Fibroblast of mammary gland (primary cell): ENCODE results near the gene BNC2.

ENCODE experiments used
- DNase-seq: peaks from one replicate; pipeline ENCODE4 v3.0.0-alpha.2; 2010; ENCODE audit warnings: low read depth
- H3K4me3 ChIP-seq: 2 replicates; pipeline ENCODE4 v1.5.1; 2011; ENCODE audit warnings: low read depth, mild to moderate bottlenecking, low read length, moderate library complexity; ENCODE audit not compliant: control insufficient read depth
- TF ChIP-seq, protein P1 (sequence below): conservative IDR thresholded peaks from 2 replicates; pipeline ENCODE4 v1.5.1; 2011; ENCODE audit warnings: low read depth, low read length, inconsistent platforms; ENCODE audit not compliant: control insufficient read depth, insufficient read depth

BNC2 gene

DNA sequence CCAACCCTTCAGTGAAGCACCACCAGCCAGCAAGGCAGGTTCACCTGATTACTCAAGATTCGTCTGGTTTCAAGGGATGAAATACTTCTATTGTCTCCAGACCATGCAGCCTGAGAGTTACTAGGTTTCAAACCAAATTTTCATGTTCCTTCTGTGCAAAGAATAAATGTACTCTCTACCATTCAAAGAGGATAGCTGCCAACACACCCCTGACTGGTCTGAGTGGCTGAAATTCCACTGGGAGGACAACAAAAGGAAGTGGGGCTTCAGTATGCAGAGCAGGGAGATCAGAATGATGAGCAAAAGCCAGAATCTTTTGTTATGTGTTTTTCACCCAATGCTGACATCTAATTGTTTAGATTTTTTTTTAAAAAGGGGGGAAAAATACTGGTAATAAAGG is 356.3 kb downstream of the BNC2 start:
- no peak for DNase-seq

DNA sequence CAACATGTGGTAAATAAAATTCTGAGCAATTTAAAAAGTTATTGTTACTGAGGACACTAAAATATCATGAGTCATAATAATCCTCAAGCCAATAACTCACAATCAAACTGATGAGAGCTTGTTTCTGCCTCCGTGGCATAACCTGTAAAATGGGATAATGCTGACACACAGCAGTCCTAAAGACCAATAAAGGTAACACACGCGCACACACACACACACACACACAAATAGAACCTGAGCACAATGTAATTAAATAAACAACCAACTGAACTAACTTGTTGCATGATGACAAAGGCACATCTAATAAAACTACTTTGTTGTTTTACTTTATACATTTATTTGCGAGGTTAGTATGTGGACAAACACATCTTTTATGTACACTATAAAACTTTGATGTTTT is 358.2 kb downstream of the BNC2 start:
- TF ChIP-seq, protein P1, sequence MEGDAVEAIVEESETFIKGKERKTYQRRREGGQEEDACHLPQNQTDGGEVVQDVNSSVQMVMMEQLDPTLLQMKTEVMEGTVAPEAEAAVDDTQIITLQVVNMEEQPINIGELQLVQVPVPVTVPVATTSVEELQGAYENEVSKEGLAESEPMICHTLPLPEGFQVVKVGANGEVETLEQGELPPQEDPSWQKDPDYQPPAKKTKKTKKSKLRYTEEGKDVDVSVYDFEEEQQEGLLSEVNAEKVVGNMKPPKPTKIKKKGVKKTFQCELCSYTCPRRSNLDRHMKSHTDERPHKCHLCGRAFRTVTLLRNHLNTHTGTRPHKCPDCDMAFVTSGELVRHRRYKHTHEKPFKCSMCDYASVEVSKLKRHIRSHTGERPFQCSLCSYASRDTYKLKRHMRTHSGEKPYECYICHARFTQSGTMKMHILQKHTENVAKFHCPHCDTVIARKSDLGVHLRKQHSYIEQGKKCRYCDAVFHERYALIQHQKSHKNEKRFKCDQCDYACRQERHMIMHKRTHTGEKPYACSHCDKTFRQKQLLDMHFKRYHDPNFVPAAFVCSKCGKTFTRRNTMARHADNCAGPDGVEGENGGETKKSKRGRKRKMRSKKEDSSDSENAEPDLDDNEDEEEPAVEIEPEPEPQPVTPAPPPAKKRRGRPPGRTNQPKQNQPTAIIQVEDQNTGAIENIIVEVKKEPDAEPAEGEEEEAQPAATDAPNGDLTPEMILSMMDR: no peak
- no peak overlapping the region for H3K4me3 ChIP-seq
- DNase-seq: peak; percentile 24

More for the DNA sequence above, 356.3 kb downstream of the BNC2 start:
- TF ChIP-seq, protein P1: no peak
- H3K4me3 ChIP-seq: no peak overlapping the region

DNA sequence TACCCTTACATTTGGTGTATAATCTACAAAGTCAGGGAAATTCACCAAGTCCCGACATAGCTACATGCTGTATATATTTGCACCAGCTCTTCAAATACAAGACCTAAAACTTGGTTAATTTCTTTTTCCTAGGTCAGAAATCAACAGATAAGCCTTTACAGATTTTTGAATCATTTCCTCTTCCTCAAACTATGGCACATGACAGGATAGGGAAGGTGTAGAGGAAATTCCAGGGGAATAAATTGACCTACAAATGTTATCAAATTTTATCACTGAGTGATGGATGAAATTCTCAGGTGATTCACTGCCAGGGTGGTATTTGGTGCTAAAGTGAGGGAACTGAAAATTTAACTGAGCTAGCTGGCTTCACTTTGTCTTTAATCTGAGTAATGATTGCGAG is 360.0 kb downstream of the BNC2 start:
- H3K4me3 ChIP-seq: no peak overlapping the region
- TF ChIP-seq, protein P1: no peak

DNA sequence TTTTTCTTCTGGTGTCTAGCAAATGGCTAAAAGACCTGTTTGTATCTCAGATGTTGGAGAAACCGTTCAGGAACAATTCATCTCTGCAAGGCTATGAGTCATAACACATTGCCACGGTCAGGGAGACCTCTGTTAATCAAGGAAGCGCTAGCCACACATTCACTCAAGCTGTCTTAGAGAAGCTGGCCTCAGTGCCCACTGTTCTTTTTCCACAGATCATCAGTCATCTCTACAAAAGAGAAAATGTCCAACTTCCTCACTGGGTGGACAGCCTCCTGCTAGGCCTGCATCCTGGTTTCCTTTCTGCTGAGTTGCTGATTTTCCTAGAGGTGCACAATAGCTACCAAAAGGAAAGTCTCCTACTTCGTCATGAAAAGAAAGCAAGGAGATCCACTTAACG is 360.5 kb downstream of the BNC2 start:
- peak; percentile 86 for DNase-seq
- TF ChIP-seq, protein P1: no peak
- H3K4me3 ChIP-seq: no peak overlapping the region

More for the DNA sequence above, 360.0 kb downstream of the BNC2 start:
- DNase-seq: no peak

DNA sequence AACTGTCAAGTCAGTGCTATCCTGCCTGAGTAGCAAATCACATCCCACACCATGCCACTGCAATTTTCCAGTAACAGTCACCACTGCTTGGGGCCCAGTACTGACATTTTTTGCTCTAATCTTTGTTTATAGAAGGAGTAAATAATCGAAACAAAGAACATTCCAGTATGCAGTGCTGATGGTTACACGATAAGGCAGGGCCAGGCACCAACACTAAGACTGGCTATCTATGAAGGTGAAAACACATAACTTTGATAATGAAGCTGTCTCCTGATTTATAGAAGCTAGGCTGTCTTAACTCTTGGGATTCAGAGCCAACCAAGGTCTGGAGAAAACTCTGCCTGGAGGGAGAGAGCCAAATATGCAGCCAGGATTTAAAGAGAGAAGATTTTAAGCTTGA is 365.3 kb downstream of the BNC2 start:
- TF ChIP-seq, protein P1: no peak
- no peak overlapping the region for H3K4me3 ChIP-seq
- peak; percentile 15 for DNase-seq

DNA sequence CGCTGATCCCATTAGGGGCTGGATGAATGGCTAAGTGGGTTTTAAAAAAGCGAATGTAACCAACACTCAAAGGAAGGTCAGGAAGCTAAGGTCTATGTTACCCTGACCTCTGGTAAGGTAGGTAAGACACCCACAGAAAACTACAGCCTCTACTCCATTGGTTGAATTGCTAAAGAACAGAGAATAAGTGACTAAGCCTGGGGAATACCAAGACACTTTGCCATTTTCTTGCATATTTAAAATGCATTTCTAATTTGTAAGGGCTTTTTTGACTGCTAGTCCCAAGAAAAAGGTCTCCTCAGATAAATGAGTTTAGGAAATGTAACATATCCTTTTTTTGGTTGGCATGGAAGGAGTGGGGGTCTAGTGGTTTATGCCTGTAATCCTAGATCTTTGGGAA is 368.7 kb downstream of the BNC2 start:
- no peak for DNase-seq

More for the DNA sequence above, 368.7 kb downstream of the BNC2 start:
- TF ChIP-seq, protein P1: no peak
- H3K4me3 ChIP-seq: no peak overlapping the region
